ENCODE measurements around the gene PARP16. TPM values are rescaled to one million over a fixed set of nuclear protein-coding genes. Genes with fewer than 3 reads are reported as not detected.

PARP16 gene
- total and polyA plus RNA-seq, 7 experiments from 2014 or later, result 10.9 to 45.7 (median 19.4) TPM

DNA sequence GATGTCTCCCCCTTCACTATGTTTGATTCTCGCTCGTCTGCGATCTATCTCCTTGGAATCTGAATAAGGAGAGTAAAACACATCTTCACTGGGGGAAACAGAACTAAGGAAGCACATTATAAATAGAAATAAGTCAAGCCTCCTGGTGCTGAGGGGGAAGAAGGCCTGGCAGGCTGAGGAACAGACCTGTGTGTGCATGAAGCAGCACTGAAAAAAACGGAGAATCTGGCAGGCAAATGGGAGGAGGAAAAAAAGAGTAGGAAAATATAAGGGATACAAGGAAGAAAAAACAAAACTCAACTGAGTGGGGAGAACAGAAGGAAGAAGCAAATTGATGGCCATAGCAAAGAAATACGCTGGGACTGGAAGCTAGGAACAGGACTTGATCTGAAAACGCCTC, 25.7 kb downstream of the PARP16 start:
- Mint-ChIP-seq H3K4me3 (no peak overlapping the region), H3K9me3 (no peaks in the 10 kb centered on the region), H3K36me3 (peaks cover 6 to 68% (median 42%) of the 10 kb centered on the region in 5 donors), H3K4me1 (peaks cover 0 to 2% (median 0%) of the 10 kb centered on the region in 7 donors), H3K27ac (peak overlapping the region in 1 of 9 donors; percentile 7), H3K27me3 (no peaks in the 10 kb centered on the region)
- H3K27ac ChIP-seq (ENCODE audit: low read depth, low read length), result no peak overlapping the region
- DNase-seq (no peak), ATAC-seq (no peak)
- peaks cover 8 to 76% (median 13%) of the 10 kb centered on the region in 3 experiments for H3K36me3 ChIP-seq (ENCODE audit: control insufficient read depth in 2 of 3, insufficient read depth in 3 of 3, low read length in 3 of 3)
- no peak overlapping the region for H3K4me3 ChIP-seq (ENCODE audit: low read length)
- H3K27me3 ChIP-seq (ENCODE audit: control insufficient read depth in 2 of 2, insufficient read depth in 2 of 2, low read length in 2 of 2), result no peaks in the 10 kb centered on the region
- no peaks in the 10 kb centered on the region for H3K4me1 ChIP-seq (ENCODE audit: control insufficient read depth in 2 of 2, insufficient read depth in 2 of 2, low read length in 2 of 2)
- ChIA-PET CTCF (no interaction called here), POLR2A (interaction anchor here (0.6 kb wide), 1 partner anchor 115 kb away, joined by 3 read pairs; no protein-coding TSS in a partner anchor)
- no peaks in the 10 kb centered on the region for H3K9me3 ChIP-seq (ENCODE audit: control insufficient read depth in 2 of 3, low read length in 3 of 3)
- intact Hi-C loops (cut with micrococcal nuclease), result no loop called here

DNA sequence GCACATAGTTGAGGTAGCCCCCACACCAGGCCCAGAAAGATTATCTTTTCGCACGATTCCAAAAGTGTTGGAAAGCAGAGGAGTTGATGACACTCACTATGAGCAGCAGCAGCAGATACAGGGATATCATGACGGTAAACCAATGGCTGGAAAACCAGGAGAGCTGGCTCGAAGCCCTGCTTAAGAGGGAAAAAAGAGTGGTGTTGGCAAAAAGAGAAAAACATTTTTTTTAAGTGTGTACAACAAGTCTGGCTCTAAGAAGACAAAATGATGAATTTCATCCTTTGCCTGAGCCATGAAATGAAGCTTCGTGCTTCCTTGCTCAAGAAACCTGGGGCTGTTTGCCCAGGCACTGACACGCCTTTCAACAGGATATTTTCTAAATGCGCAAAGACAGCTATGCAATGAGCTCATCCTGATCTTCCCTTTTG, 27.3 kb downstream of the PARP16 start:
- no peak for DNase-seq
- Histone ChIP-seq H3K27ac (ENCODE audit: low read depth, low read length) (no peak overlapping the region), H3K4me1 (ENCODE audit: control insufficient read depth in 2 of 2, insufficient read depth in 2 of 2, low read length in 2 of 2) (no peaks in the 10 kb centered on the region), H3K4me3 (ENCODE audit: low read length) (no peak overlapping the region), H3K9me3 (ENCODE audit: control insufficient read depth in 2 of 3, low read length in 3 of 3) (no peaks in the 10 kb centered on the region), H3K27me3 (ENCODE audit: control insufficient read depth in 2 of 2, insufficient read depth in 2 of 2, low read length in 2 of 2) (no peaks in the 10 kb centered on the region), H3K36me3 (ENCODE audit: control insufficient read depth in 2 of 3, insufficient read depth in 3 of 3, low read length in 3 of 3) (peaks cover 8 to 77% (median 13%) of the 10 kb centered on the region in 3 experiments)
- ATAC-seq, result no peak
- intact Hi-C loops (cut with micrococcal nuclease), result no loop called here
- H3K9me3 Mint-ChIP-seq, result no peaks in the 10 kb centered on the region
- no peaks in the 10 kb centered on the region for H3K27me3 Mint-ChIP-seq
- no peak overlapping the region for H3K4me3 Mint-ChIP-seq
- ChIA-PET POLR2A (no interaction called here), CTCF (interaction anchor here (0.8 kb wide), 2 partner anchors 12 to 595 kb away, joined by 3 read pairs; no protein-coding TSS in a partner anchor)
- peaks cover 6 to 68% (median 53%) of the 10 kb centered on the region in 5 donors for H3K36me3 Mint-ChIP-seq
- H3K27ac Mint-ChIP-seq, result no peak overlapping the region
- H3K4me1 Mint-ChIP-seq, result peaks cover 0 to 2% (median 0%) of the 10 kb centered on the region in 7 donors

DNA sequence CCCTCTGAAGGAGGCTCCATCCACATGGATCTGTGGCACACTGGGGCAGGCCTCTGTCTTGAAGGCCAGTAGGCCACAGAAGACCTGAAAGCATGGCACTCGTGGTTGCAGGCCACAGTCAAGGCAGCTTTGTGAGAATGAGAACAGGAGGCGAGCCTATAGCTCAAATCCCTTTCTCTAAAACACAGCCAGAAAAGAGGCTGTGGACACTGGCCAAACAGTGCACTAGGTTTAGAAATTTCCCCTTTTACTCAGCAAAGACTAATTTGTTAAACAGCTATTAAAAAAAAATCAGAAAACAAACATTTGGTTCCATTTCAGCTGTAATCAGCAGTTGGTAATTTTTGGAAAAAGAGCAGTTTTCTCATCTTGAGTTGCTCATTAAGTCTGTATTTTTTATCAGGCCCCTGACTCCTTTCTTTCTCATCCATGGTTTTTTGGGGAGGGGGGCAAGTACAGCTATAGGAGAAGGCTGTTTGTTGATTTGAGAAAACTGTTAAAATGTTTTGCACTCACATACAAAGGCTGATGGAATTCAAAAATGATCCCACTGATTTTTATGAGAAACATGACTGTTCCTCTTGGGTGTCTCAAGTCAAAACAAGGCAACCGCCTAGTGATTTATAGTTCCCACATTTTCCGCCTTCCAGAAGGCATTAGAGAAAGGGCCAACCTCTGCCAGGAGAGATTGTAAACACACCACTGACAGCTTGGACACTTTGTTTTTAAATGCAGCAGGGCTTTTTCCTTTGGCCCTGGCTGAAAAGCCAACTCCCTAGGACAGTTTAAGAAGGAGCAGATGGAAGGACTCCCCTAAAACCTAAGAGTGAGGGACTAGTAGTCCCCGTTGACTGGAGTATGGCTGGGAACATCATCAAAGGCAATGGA, 28.1 kb downstream of the PARP16 start:
- H3K4me3 Mint-ChIP-seq, result no peak overlapping the region
- peak overlapping the region in 1 of 9 donors; percentile 37 for H3K27ac Mint-ChIP-seq
- no peaks in the 10 kb centered on the region for H3K27me3 Mint-ChIP-seq
- ChIA-PET CTCF (no interaction called here), POLR2A (interaction anchor here (0.6 kb wide), 1 partner anchor 1550 kb away, joined by 3 read pairs; no protein-coding TSS in a partner anchor)
- Histone ChIP-seq H3K27me3 (ENCODE audit: control insufficient read depth in 2 of 2, insufficient read depth in 2 of 2, low read length in 2 of 2) (no peaks in the 10 kb centered on the region), H3K4me1 (ENCODE audit: control insufficient read depth in 2 of 2, insufficient read depth in 2 of 2, low read length in 2 of 2) (no peaks in the 10 kb centered on the region), H3K36me3 (ENCODE audit: control insufficient read depth in 2 of 3, insufficient read depth in 3 of 3, low read length in 3 of 3) (peaks cover 8 to 76% (median 13%) of the 10 kb centered on the region in 3 experiments), H3K4me3 (ENCODE audit: low read length) (no peak overlapping the region), H3K9me3 (ENCODE audit: control insufficient read depth in 2 of 3, low read length in 3 of 3) (no peaks in the 10 kb centered on the region), H3K27ac (ENCODE audit: low read depth, low read length) (no peak overlapping the region)
- DNase-seq (no peak), ATAC-seq (no peak)
- H3K4me1 Mint-ChIP-seq, result peaks cover 0 to 2% (median 0%) of the 10 kb centered on the region in 7 donors
- H3K9me3 Mint-ChIP-seq, result no peaks in the 10 kb centered on the region
- intact Hi-C loops (cut with micrococcal nuclease), result no loop called here
- peaks cover 8 to 74% (median 55%) of the 10 kb centered on the region in 5 donors for H3K36me3 Mint-ChIP-seq

DNA sequence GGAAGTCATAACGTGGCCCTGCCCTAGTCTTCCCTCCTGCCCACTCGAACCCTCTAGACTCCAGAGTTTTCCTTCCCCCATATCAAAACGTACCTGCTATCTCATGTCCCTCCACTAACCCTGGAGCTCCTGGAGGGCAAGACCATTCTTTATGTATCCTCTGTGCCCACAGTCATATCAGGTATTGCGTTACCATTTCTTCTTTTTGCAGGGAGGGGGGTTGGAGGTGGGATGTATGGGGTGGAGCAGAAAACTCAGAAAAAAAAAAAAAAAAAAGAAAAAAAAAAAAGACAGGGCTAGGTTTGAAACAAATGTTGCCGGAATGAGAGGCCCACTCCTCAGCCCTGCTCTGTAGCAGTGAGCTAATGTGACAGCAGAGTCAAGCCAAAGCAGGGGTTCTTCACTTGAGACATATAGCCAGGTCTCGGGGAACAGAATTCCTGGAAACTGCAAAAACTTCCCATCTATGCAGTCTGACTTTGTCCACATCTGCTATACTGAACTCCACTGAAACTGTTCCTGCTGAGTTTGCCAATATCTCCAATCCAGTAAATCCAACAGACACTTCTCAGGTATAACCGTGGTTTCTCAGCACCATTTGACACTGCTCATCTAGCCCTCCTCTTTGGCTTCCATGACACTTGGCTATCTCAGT, 31.1 kb downstream of the PARP16 start:
- H3K4me1 ChIP-seq (ENCODE audit: control insufficient read depth in 2 of 2, insufficient read depth in 2 of 2, low read length in 2 of 2), result no peaks in the 10 kb centered on the region
- intact Hi-C loops (cut with micrococcal nuclease), result no loop called here
- ChIA-PET CTCF (no interaction called here), POLR2A (no interaction called here)
- peaks cover 0 to 6% (median under 1%) of the 10 kb centered on the region in 7 donors for H3K4me1 Mint-ChIP-seq
- H3K36me3 Mint-ChIP-seq, result peaks cover 10 to 54% (median 37%) of the 10 kb centered on the region in 5 donors
- H3K9me3 Mint-ChIP-seq, result no peaks in the 10 kb centered on the region
- H3K36me3 ChIP-seq (ENCODE audit: control insufficient read depth in 2 of 3, insufficient read depth in 3 of 3, low read length in 3 of 3), result peaks cover 8 to 52% (median 8%) of the 10 kb centered on the region in 3 experiments
- no peak overlapping the region for H3K27ac Mint-ChIP-seq
- DNase-seq (no peak), ATAC-seq (no peak)
- H3K27ac ChIP-seq (ENCODE audit: low read depth, low read length), result no peak overlapping the region
- no peak overlapping the region for H3K4me3 Mint-ChIP-seq
- no peaks in the 10 kb centered on the region for H3K27me3 ChIP-seq (ENCODE audit: control insufficient read depth in 2 of 2, insufficient read depth in 2 of 2, low read length in 2 of 2)
- no peaks in the 10 kb centered on the region for H3K27me3 Mint-ChIP-seq
- no peak overlapping the region for H3K4me3 ChIP-seq (ENCODE audit: low read length)
- H3K9me3 ChIP-seq (ENCODE audit: control insufficient read depth in 2 of 3, low read length in 3 of 3), result no peaks in the 10 kb centered on the region

DNA sequence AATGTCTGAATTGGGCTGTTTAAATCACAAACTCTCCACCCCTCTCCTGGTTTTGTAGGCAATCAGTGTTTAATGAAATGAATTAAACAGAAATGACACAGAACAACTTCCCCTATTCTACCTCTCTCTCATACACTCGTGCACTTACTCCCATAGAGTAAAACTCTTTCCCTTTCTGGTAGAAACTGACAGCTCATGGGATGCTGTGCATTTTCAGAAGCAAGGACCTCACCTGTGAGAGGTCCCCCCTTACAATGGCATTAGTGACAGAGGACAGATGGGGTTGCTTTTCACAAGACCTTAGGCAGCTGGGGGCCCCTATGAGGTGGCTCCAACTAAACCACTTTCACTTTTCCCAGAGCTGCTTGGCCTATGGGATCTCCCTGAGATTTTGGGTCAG, 31.9 kb downstream of the PARP16 start:
- H3K36me3 Mint-ChIP-seq, result peaks cover 10 to 49% (median 30%) of the 10 kb centered on the region in 5 donors

DNA sequence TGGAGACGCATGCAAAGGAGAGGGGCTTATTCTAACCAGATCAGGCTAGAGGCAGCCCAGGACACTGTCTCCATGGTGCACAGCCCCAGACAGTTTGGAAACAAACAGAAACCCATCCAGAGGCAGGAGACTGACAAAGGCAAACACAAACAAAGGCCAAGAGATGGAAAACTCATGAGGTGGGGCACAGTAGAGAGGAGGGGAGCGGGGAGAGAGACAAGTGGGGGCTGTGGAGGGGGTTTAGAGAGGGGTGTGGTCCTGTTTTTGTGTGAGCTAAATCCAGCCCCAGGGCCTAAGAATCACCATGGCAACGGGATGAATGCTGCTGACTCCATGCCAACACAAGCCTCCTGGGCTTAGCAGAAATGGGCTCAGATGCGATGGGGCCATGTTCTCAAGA, 32.3 kb downstream of the PARP16 start:
- no peak for ATAC-seq
- intact Hi-C loops (cut with micrococcal nuclease), result no loop called here
- Histone ChIP-seq H3K36me3 (ENCODE audit: control insufficient read depth in 2 of 3, insufficient read depth in 3 of 3, low read length in 3 of 3) (peaks cover 0 to 40% (median 5%) of the 10 kb centered on the region in 3 experiments), H3K27ac (ENCODE audit: low read depth, low read length) (no peak overlapping the region), H3K4me3 (ENCODE audit: low read length) (no peak overlapping the region), H3K4me1 (ENCODE audit: control insufficient read depth in 2 of 2, insufficient read depth in 2 of 2, low read length in 2 of 2) (no peaks in the 10 kb centered on the region), H3K9me3 (ENCODE audit: control insufficient read depth in 2 of 3, low read length in 3 of 3) (no peaks in the 10 kb centered on the region), H3K27me3 (ENCODE audit: control insufficient read depth in 2 of 2, insufficient read depth in 2 of 2, low read length in 2 of 2) (no peaks in the 10 kb centered on the region)
- Mint-ChIP-seq H3K9me3 (no peaks in the 10 kb centered on the region), H3K27ac (no peak overlapping the region), H3K4me1 (peaks cover 0 to 10% (median 5%) of the 10 kb centered on the region in 7 donors), H3K36me3 (peaks cover 8 to 45% (median 27%) of the 10 kb centered on the region in 5 donors), H3K4me3 (no peak overlapping the region), H3K27me3 (no peaks in the 10 kb centered on the region)
- DNase-seq, result no peak
- CTCF ChIA-PET, result no interaction called here
- POLR2A ChIA-PET, result no interaction called here

More for the DNA sequence above, 31.9 kb downstream of the PARP16 start:
- H3K27me3 Mint-ChIP-seq, result no peaks in the 10 kb centered on the region
- intact Hi-C loops (cut with micrococcal nuclease), result no loop called here
- H3K4me1 ChIP-seq (ENCODE audit: control insufficient read depth in 2 of 2, insufficient read depth in 2 of 2, low read length in 2 of 2), result no peaks in the 10 kb centered on the region
- CTCF ChIA-PET, result no interaction called here
- no peak overlapping the region for H3K27ac ChIP-seq (ENCODE audit: low read depth, low read length)
- DNase-seq (no peak), ATAC-seq (no peak)
- no peak overlapping the region for H3K4me3 Mint-ChIP-seq
- H3K9me3 Mint-ChIP-seq, result no peaks in the 10 kb centered on the region
- H3K36me3 ChIP-seq (ENCODE audit: control insufficient read depth in 2 of 3, insufficient read depth in 3 of 3, low read length in 3 of 3), result peaks cover 0 to 44% (median 8%) of the 10 kb centered on the region in 3 experiments
- no peaks in the 10 kb centered on the region for H3K27me3 ChIP-seq (ENCODE audit: control insufficient read depth in 2 of 2, insufficient read depth in 2 of 2, low read length in 2 of 2)
- POLR2A ChIA-PET, result no interaction called here
- peaks cover 0 to 10% (median 5%) of the 10 kb centered on the region in 7 donors for H3K4me1 Mint-ChIP-seq
- H3K9me3 ChIP-seq (ENCODE audit: control insufficient read depth in 2 of 3, low read length in 3 of 3), result no peaks in the 10 kb centered on the region
- H3K4me3 ChIP-seq (ENCODE audit: low read length), result no peak overlapping the region
- no peak overlapping the region for H3K27ac Mint-ChIP-seq

Data from naive thymus-derived CD4-positive, alpha-beta T cell (primary cell).